ENCODE measurements around the gene SGK2.

Gene SGK2

DNA sequence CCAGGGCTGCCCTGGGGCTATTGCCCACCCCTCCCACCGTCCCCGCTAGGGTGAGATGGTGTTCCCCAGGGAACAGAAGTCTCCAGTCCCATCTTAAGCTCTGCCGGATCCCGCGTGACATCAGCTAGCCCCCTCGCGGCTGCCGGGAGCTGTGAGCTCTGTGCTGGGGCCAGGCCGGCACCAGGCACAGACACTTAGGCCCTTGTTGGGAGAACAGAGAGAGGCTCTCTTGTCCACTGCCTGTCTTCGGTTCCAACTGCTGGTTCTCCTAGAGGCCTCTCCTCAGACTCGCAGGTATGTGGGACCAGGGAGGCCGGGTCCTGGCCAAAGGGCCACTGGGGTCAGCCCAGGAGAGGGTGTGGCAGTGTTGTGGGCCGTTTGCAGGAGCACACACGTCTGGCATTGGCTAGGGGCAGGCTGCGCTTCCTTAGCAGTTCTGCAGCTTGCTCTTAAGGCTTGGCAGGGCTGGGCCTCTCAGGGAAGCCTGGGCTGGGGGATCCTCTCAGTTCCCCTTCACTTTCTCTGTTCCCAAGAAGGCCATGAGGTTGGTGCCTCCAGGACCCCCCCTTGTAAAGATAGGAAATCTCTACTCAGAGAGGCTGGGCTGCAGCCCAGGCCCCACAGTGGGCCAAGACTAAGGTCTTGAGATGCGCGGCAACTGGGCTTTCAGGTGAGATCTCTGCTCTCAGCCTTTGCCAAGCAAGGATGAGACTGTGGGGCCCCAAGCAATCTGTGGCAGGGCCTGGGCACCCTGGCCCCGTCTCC is 6.3 kb downstream of the SGK2 start:
- H3K4ac ChIP-seq (ENCODE audit: low read depth, low read length): no peak overlapping the region
- no CpG with 5 or more reads among the region's 18 CpGs for WGBS (ENCODE audit: extremely low coverage, insufficient coverage, insufficient read length)
- no peak overlapping the region for H3K4me2 ChIP-seq (ENCODE audit: low read length)
- DNase-seq: no peak
- no peak overlapping the region for H3K4me3 ChIP-seq (ENCODE audit: low read depth, low read length)
- H3K9ac ChIP-seq (ENCODE audit: low read length): no peak overlapping the region
- no peaks in the 10 kb centered on the region for H3K79me2 ChIP-seq (ENCODE audit: control insufficient read depth, insufficient read depth, low read length, poor library complexity)
- H2BK5ac ChIP-seq (ENCODE audit: low read depth, low read length, poor library complexity): no peak overlapping the region
- no peak overlapping the region for H4K12ac ChIP-seq (ENCODE audit: low read depth, low read length)
- H4K8ac ChIP-seq (ENCODE audit: low read depth, low read length): no peak overlapping the region
- H4K91ac ChIP-seq (ENCODE audit: low read depth, low read length): no peak overlapping the region
- H2AFZ ChIP-seq (ENCODE audit: insufficient read depth, low read length, poor library complexity): no peak overlapping the region
- no peaks in the 10 kb centered on the region for H3K4me1 ChIP-seq (ENCODE audit: control insufficient read depth in 1 of 2, insufficient read depth in 2 of 2, low read length in 2 of 2)
- H3K14ac ChIP-seq (ENCODE audit: low read length): no peak overlapping the region
- no peaks in the 10 kb centered on the region for H3K79me1 ChIP-seq (ENCODE audit: low read length)
- H2BK120ac ChIP-seq (ENCODE audit: insufficient read depth, low read length, poor library complexity): no peak overlapping the region
- H3K27ac ChIP-seq (ENCODE audit: low read depth, low read length): no peak overlapping the region
- H3K36me3 ChIP-seq (ENCODE audit: control insufficient read depth in 1 of 2, insufficient read depth in 2 of 2, low read length in 2 of 2): no peaks in the 10 kb centered on the region
- no peak overlapping the region for H2AK5ac ChIP-seq (ENCODE audit: low read length)
- H3K23ac ChIP-seq (ENCODE audit: low read length): no peak overlapping the region
- H3K27me3 ChIP-seq (ENCODE audit: insufficient read depth, low read length): no peaks in the 10 kb centered on the region
- H3K9me3 ChIP-seq (ENCODE audit: insufficient read depth, low read depth, low read length): no peaks in the 10 kb centered on the region
- no peak overlapping the region for H2BK12ac ChIP-seq (ENCODE audit: low read length)
- H3K18ac ChIP-seq (ENCODE audit: low read length): no peak overlapping the region

DNA sequence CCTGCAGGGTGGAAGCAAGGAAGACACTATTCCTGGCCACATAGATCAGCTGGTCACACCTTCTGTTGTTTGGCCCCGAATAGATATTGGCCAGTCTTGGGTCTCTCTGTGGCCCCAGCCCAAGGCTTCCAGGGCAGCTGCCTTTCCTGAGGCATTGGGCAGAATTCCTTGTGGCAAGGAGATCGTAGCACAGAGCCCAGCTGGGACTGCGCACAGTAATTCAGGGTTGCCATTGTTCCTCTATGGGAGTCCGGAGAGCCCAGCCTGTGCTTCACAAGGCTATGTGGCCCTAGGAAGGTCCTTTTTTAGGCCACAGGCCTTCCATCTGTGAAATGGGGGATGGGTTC is 6.9 kb downstream of the SGK2 start:
- Histone ChIP-seq H3K9me3 (ENCODE audit: insufficient read depth, low read depth, low read length) (no peaks in the 10 kb centered on the region), H2BK120ac (ENCODE audit: insufficient read depth, low read length, poor library complexity) (no peak overlapping the region), H3K23ac (ENCODE audit: low read length) (no peak overlapping the region), H3K4ac (ENCODE audit: low read depth, low read length) (no peak overlapping the region), H3K9ac (ENCODE audit: low read length) (no peak overlapping the region), H3K4me2 (ENCODE audit: low read length) (no peak overlapping the region), H3K79me1 (ENCODE audit: low read length) (no peaks in the 10 kb centered on the region), H2AFZ (ENCODE audit: insufficient read depth, low read length, poor library complexity) (no peak overlapping the region), H3K27ac (ENCODE audit: low read depth, low read length) (no peak overlapping the region), H2AK5ac (ENCODE audit: low read length) (no peak overlapping the region), H3K4me3 (ENCODE audit: low read depth, low read length) (no peak overlapping the region), H3K27me3 (ENCODE audit: insufficient read depth, low read length) (no peaks in the 10 kb centered on the region), H3K18ac (ENCODE audit: low read length) (no peak overlapping the region), H2BK12ac (ENCODE audit: low read length) (no peak overlapping the region), H4K12ac (ENCODE audit: low read depth, low read length) (no peak overlapping the region), H4K8ac (ENCODE audit: low read depth, low read length) (no peak overlapping the region), H3K14ac (ENCODE audit: low read length) (no peak overlapping the region), H4K91ac (ENCODE audit: low read depth, low read length) (no peak overlapping the region), H3K36me3 (ENCODE audit: control insufficient read depth in 1 of 2, insufficient read depth in 2 of 2, low read length in 2 of 2) (no peaks in the 10 kb centered on the region), H2BK5ac (ENCODE audit: low read depth, low read length, poor library complexity) (no peak overlapping the region), H3K79me2 (ENCODE audit: control insufficient read depth, insufficient read depth, low read length, poor library complexity) (no peaks in the 10 kb centered on the region), H3K4me1 (ENCODE audit: control insufficient read depth in 1 of 2, insufficient read depth in 2 of 2, low read length in 2 of 2) (no peaks in the 10 kb centered on the region)
- no CpG with 5 or more reads among the region's 4 CpGs for WGBS (ENCODE audit: extremely low coverage, insufficient coverage, insufficient read length)
- DNase-seq: no peak

DNA sequence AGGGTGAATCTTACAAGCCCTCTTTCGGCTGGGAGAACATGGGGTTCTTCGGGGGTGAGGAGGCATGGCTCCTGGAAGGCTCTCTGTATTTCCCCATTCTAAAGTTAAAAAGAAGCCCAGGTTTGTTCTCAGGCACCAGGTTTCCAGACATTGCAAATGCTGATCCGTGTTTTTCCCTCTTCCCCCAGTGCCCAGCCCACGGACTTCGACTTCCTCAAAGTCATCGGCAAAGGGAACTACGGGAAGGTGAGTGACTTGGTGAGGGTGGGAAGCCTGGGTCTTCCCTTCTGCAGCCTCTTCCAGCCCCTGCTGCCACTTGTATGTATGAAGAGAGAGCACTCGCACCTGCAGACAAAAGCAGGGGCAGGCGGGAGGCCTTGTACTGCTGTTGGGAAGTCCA is 8.7 kb downstream of the SGK2 start:
- Histone ChIP-seq H3K9ac (ENCODE audit: low read length) (no peak overlapping the region), H3K4me3 (ENCODE audit: low read depth, low read length) (no peak overlapping the region), H3K14ac (ENCODE audit: low read length) (no peak overlapping the region), H4K8ac (ENCODE audit: low read depth, low read length) (no peak overlapping the region), H3K79me1 (ENCODE audit: low read length) (no peaks in the 10 kb centered on the region), H3K27me3 (ENCODE audit: insufficient read depth, low read length) (no peaks in the 10 kb centered on the region), H2BK120ac (ENCODE audit: insufficient read depth, low read length, poor library complexity) (no peak overlapping the region), H2BK5ac (ENCODE audit: low read depth, low read length, poor library complexity) (no peak overlapping the region), H3K4me1 (ENCODE audit: control insufficient read depth in 1 of 2, insufficient read depth in 2 of 2, low read length in 2 of 2) (no peaks in the 10 kb centered on the region), H3K23ac (ENCODE audit: low read length) (no peak overlapping the region), H3K27ac (ENCODE audit: low read depth, low read length) (no peak overlapping the region), H3K79me2 (ENCODE audit: control insufficient read depth, insufficient read depth, low read length, poor library complexity) (no peaks in the 10 kb centered on the region), H3K4me2 (ENCODE audit: low read length) (no peak overlapping the region), H3K36me3 (ENCODE audit: control insufficient read depth in 1 of 2, insufficient read depth in 2 of 2, low read length in 2 of 2) (no peaks in the 10 kb centered on the region), H2BK12ac (ENCODE audit: low read length) (no peak overlapping the region), H3K4ac (ENCODE audit: low read depth, low read length) (no peak overlapping the region), H2AFZ (ENCODE audit: insufficient read depth, low read length, poor library complexity) (no peak overlapping the region), H3K9me3 (ENCODE audit: insufficient read depth, low read depth, low read length) (peaks cover 2% of the 10 kb centered on the region), H3K18ac (ENCODE audit: low read length) (no peak overlapping the region), H4K12ac (ENCODE audit: low read depth, low read length) (no peak overlapping the region), H4K91ac (ENCODE audit: low read depth, low read length) (no peak overlapping the region), H2AK5ac (ENCODE audit: low read length) (no peak overlapping the region)
- DNase-seq: no peak
- no CpG with 5 or more reads among the region's 9 CpGs for WGBS (ENCODE audit: extremely low coverage, insufficient coverage, insufficient read length)

DNA sequence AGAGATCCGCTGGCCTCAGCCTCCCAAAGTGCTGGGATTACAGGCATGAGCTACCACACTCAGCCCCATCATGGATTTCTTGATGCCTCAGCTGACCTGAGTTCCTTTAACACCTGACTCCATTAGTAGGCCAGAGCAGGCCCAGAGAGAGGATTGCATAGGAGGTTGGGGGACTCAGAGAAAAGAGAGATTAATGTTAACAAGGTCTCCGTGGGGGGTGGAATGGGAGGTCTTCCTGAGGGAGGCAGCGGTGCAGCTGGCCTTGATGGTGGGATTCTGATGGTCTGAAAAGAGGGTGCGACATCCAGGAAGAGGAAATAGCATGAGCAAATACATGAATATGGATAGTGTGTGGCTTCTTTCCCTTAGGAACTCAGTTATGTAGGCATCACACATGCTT is 9.9 kb downstream of the SGK2 start:
- Histone ChIP-seq H2AK5ac (ENCODE audit: low read length) (no peak overlapping the region), H3K4ac (ENCODE audit: low read depth, low read length) (no peak overlapping the region), H2BK120ac (ENCODE audit: insufficient read depth, low read length, poor library complexity) (no peak overlapping the region), H3K14ac (ENCODE audit: low read length) (no peak overlapping the region), H4K91ac (ENCODE audit: low read depth, low read length) (no peak overlapping the region), H3K9ac (ENCODE audit: low read length) (no peak overlapping the region), H4K8ac (ENCODE audit: low read depth, low read length) (no peak overlapping the region), H3K4me1 (ENCODE audit: control insufficient read depth in 1 of 2, insufficient read depth in 2 of 2, low read length in 2 of 2) (no peaks in the 10 kb centered on the region), H3K79me2 (ENCODE audit: control insufficient read depth, insufficient read depth, low read length, poor library complexity) (no peaks in the 10 kb centered on the region), H3K18ac (ENCODE audit: low read length) (no peak overlapping the region), H3K4me3 (ENCODE audit: low read depth, low read length) (no peak overlapping the region), H2BK12ac (ENCODE audit: low read length) (no peak overlapping the region), H3K79me1 (ENCODE audit: low read length) (no peaks in the 10 kb centered on the region), H3K27me3 (ENCODE audit: insufficient read depth, low read length) (no peaks in the 10 kb centered on the region), H3K36me3 (ENCODE audit: control insufficient read depth in 1 of 2, insufficient read depth in 2 of 2, low read length in 2 of 2) (no peaks in the 10 kb centered on the region), H3K23ac (ENCODE audit: low read length) (no peak overlapping the region), H3K9me3 (ENCODE audit: insufficient read depth, low read depth, low read length) (peaks cover 2% of the 10 kb centered on the region), H4K12ac (ENCODE audit: low read depth, low read length) (no peak overlapping the region), H2AFZ (ENCODE audit: insufficient read depth, low read length, poor library complexity) (no peak overlapping the region), H2BK5ac (ENCODE audit: low read depth, low read length, poor library complexity) (no peak overlapping the region), H3K4me2 (ENCODE audit: low read length) (no peak overlapping the region), H3K27ac (ENCODE audit: low read depth, low read length) (no peak overlapping the region)
- no CpG with 5 or more reads among the region's 4 CpGs for WGBS (ENCODE audit: extremely low coverage, insufficient coverage, insufficient read length)
- DNase-seq: no peak
